ENCODE results near the gene ATL1. TPM values are rescaled to one million over a fixed set of nuclear protein-coding genes. Genes with fewer than 3 reads are reported as not detected.

ATL1 gene
- total and polyA plus RNA-seq, 2 of the 8 experiments (the other 6 are each of a cell fraction or from before 2014, with no cell fraction given): 4.0 to 5.9 TPM

- no peak overlapping the region for H2BK5ac ChIP-seq (ENCODE audit: low read depth, low read length)
- H3K9ac ChIP-seq (replicated peaks in 1 of 4; ENCODE audit: extremely low read depth in 1 of 4, low read depth in 3 of 4, low read length in 3 of 4): no peak overlapping the region
- H2BK15ac ChIP-seq (ENCODE audit: low read length): no peak overlapping the region
- H4K91ac ChIP-seq (replicated peaks; ENCODE audit: insufficient read length, low read length): no peak overlapping the region
- POLR2A ChIA-PET (ENCODE audit: partially characterized antibody): no interaction called here
- no peaks in the 10 kb centered on the region for H3K79me1 ChIP-seq (ENCODE audit: low read depth, low read length)
- H3K36me3 ChIP-seq (ENCODE audit: control insufficient read depth in 2 of 4, insufficient read depth in 4 of 4, low read length in 3 of 4): no peaks in the 10 kb centered on the region
- no peak overlapping the region for H3K4ac ChIP-seq (replicated peaks; ENCODE audit: insufficient read length, low read depth, low read length)
- H3K4me2 ChIP-seq (ENCODE audit: insufficient read depth in 1 of 2, low read depth in 2 of 2, low read length in 2 of 2): no peak overlapping the region
- no peaks in the 10 kb centered on the region for H3K4me1 ChIP-seq (replicated peaks in 1 of 4; ENCODE audit: control insufficient read depth in 3 of 4, insufficient read depth in 4 of 4, low read length in 3 of 4)
- TF ChIP-seq TCF12 (IDR thresholded peaks at IDR 0.05; ENCODE audit: low read depth, low read length): no peak
- no peaks in the 10 kb centered on the region for H3K27me3 ChIP-seq (replicated peaks in 1 of 4; ENCODE audit: control insufficient read depth in 3 of 4, extremely low read depth in 1 of 4, insufficient read depth in 3 of 4, low read length in 3 of 4)
- H3K23ac ChIP-seq (ENCODE audit: insufficient read length): no peak overlapping the region
- H2BK20ac ChIP-seq (ENCODE audit: low read length): no peak overlapping the region
- H2AFZ ChIP-seq (ENCODE audit: low read length): no peak overlapping the region
- H3K4me3 ChIP-seq (ENCODE audit: extremely low read depth in 1 of 4, insufficient read depth in 2 of 4, low read depth in 3 of 4, low read length in 4 of 4): no peak overlapping the region
- no peak overlapping the region for H3K18ac ChIP-seq (ENCODE audit: extremely low read depth, low read length)
- DNase-seq (ENCODE audit: low read depth in 1 of 2, low spot score in 2 of 2): no peak
- no peak overlapping the region for H3K56ac ChIP-seq (replicated peaks; ENCODE audit: insufficient read length, low read depth, low read length)
- no peaks in the 10 kb centered on the region for H3K9me3 ChIP-seq (ENCODE audit: insufficient read depth in 2 of 2, low read depth in 1 of 2, low read length in 1 of 2)
- H2BK120ac ChIP-seq (replicated peaks; ENCODE audit: low read depth, low read length): no peak overlapping the region
- H2BK12ac ChIP-seq (ENCODE audit: low read depth, low read length): no peak overlapping the region
- no peak overlapping the region for H4K5ac ChIP-seq (ENCODE audit: insufficient read length, low read depth, low read length)
- H4K8ac ChIP-seq (ENCODE audit: extremely low read depth, insufficient read depth, low read length): no peak overlapping the region
- H3K27ac ChIP-seq (ENCODE audit: low read depth, low read length): no peak overlapping the region
- CTCF ChIA-PET (ENCODE audit: partially characterized antibody): interaction anchor here (1.3 kb wide), 1 partner anchor 35 kb away, joined by 3 read pairs; no protein-coding TSS in a partner anchor
- H4K20me1 ChIP-seq (replicated peaks in 1 of 2; ENCODE audit: control insufficient read depth in 1 of 2, insufficient read depth in 2 of 2, low read length in 2 of 2): no peaks in the 10 kb centered on the region
- no peak overlapping the region for H3K14ac ChIP-seq (ENCODE audit: insufficient read length)
- H3K79me2 ChIP-seq (ENCODE audit: control insufficient read depth in 1 of 2, insufficient read depth in 2 of 2, low read length in 2 of 2): no peaks in the 10 kb centered on the region
- H3K23me2 ChIP-seq (ENCODE audit: low read depth, low read length): no peaks in the 10 kb centered on the region
- no peak for FAIRE-seq
- H2AK5ac ChIP-seq (ENCODE audit: low read depth, low read length): no peak overlapping the region
Observed at GRCh38 chr14:50679674-50680073, 119.7 kb downstream of the ATL1 start.

Small RNA genes lying within 50 kb of the gene (small RNA-seq; reads per million reads assigned to genes)
- gene RN7SL452P (ENCODE audit: insufficient read depth) (not detected), gene SNRPGP1 (ENCODE audit: insufficient read depth) (not detected)

Other genes starting within 250 kb of the ATL1 start
- 28.6 and 29.7 TPM in 2 replicates for gene L2HGDH, start 247.9 kb upstream of the ATL1 start, total RNA-seq (2021; fragmentation: NEBNext Ultra II Directional; extraction: Animal tissue kit (Norgen Biotek cat#: 25700))
- 12.2 and 12.9 TPM in 2 replicates for gene L2HGDH, start 247.9 kb upstream of the ATL1 start, polyA plus RNA-seq (2011; rRNA removed)
- 19.7 and 20.3 TPM in 2 replicates for gene DMAC2L, start 247.8 kb upstream of the ATL1 start, total RNA-seq (2021; fragmentation: NEBNext Ultra II Directional; extraction: Animal tissue kit (Norgen Biotek cat#: 25700))
- gene DMAC2L, start 247.8 kb upstream of the ATL1 start, polyA plus RNA-seq (2011; rRNA removed): 22.5 and 28.9 TPM in 2 replicates
- 1.6 and 2.2 TPM in 2 replicates for gene CDKL1, start 163.3 kb upstream of the ATL1 start, total RNA-seq (2021; fragmentation: NEBNext Ultra II Directional; extraction: Animal tissue kit (Norgen Biotek cat#: 25700))
- gene CDKL1, start 163.3 kb upstream of the ATL1 start, polyA plus RNA-seq (2011; rRNA removed): 0.50 and 1.2 TPM in 2 replicates
- 34.5 and 35.3 TPM in 2 replicates for gene MAP4K5, start 27.6 kb upstream of the ATL1 start, total RNA-seq (2021; fragmentation: NEBNext Ultra II Directional; extraction: Animal tissue kit (Norgen Biotek cat#: 25700))
- 7.6 and 9.2 TPM in 2 replicates for gene MAP4K5, start 27.6 kb upstream of the ATL1 start, polyA plus RNA-seq (2011; rRNA removed)
- gene SAV1, start 108.2 kb downstream of the ATL1 start, total RNA-seq (2021; fragmentation: NEBNext Ultra II Directional; extraction: Animal tissue kit (Norgen Biotek cat#: 25700)): 72.5 and 78.3 TPM in 2 replicates
- 11.5 and 15.9 TPM in 2 replicates for gene SAV1, start 108.2 kb downstream of the ATL1 start, polyA plus RNA-seq (2011; rRNA removed)

Data from H1 (cell line).